ENCODE data around the gene MGAT1.

The MGAT1 gene

DNA sequence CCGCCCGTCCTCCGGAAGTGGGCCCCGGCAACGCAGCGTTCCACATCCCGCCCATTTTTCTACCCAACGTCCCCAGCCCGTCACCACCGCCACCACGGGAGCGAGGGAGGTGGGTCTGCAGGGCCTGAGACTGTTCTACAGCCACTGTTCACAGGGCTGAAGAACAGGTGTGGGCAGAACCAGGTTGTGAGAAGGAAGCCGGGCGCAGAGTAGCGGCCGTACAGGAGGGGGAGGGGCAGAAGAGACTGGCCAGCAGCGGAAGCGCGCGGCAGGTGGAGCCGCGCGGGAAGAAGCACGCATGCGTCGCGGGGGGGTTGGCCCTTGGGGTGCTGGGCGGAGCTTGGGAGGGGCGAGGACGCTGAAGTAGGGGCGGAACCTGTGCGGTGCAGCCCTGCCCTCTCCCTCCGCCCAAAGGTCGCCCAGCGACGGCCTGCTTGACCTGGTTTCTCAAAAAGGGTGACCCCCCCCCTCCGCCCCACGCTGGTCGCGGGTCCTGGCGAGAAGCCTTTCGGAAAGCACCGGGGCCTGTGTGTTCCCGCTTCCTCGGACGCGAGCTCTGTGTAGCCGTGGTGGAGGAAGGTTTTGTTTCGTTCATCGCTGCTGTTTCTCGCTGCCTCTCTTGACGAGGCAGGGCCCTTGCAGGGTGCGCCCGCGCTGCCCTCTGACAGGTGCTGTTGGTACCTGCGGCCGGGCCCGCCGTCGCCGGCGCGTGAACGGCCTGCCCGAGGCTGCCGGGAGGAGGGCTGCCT is 7.8 kb upstream of the MGAT1 start:
- H3K4me1 ChIP-seq (ENCODE audit: insufficient read depth, low read length): peaks cover 39% of the 10 kb centered on the region

DNA sequence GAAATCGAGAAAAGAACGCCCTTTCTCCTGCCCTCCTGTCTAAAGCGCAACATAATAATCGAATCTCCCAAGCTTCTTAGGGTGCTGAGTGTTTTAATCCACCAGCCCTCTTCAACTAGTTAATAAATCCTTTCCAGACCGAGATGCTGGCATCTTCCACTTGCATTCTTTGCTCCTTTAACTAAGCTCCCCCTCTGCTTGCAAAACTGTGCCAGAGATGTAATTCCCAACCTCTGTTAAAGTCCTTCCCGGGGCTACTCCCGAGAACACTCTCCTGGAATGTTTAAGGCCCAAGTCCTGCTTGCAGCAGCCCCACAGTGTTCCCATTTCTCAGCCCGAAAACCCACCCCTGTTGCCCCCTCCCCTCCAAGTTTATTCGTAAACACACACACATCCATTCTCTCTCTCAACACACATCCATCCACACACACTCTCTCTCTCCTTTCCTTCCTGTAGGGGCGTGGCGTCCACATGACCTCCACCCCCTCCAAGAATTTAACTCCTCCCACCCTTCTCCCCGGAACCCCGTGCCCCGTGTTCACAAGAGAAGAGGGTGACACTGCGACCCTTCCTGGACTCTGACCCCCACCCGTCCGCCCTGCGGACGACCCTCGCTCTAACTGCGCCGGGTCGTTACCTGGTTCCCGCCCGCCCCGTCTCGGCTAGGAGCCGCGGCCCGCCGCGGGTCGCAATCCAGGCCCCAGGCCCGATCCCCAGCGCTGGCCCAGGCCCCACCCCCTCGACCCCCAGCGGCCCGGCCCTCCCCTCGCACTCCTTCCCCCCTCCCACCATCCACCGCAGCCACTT is 7.0 kb upstream of the MGAT1 start:
- Histone ChIP-seq H3K36me3 (ENCODE audit: insufficient read depth, low read length) (peaks cover 9% of the 10 kb centered on the region), H3K4me3 (ENCODE audit: low read depth in 1 of 2, low read length in 2 of 2) (peak overlapping the region; percentile 82), H3K27ac (ENCODE audit: low read depth, low read length) (peak overlapping the region; percentile 98), H3K4me1 (ENCODE audit: insufficient read depth, low read length) (peaks cover 39% of the 10 kb centered on the region), H3K9me3 (ENCODE audit: low read length) (no peaks in the 10 kb centered on the region), H3K9ac (ENCODE audit: low read length) (peak overlapping the region; percentile 15), H3K27me3 (ENCODE audit: control insufficient read depth in 1 of 2, insufficient read depth in 2 of 2, low read length in 2 of 2) (no peaks in the 10 kb centered on the region)

More for the DNA sequence above, 7.8 kb upstream of the MGAT1 start:
- Histone ChIP-seq H3K36me3 (ENCODE audit: insufficient read depth, low read length) (peaks cover 9% of the 10 kb centered on the region), H3K27ac (ENCODE audit: low read depth, low read length) (peak overlapping the region; percentile 98), H3K4me3 (ENCODE audit: low read depth in 1 of 2, low read length in 2 of 2) (peak overlapping the region; percentile 82), H3K9me3 (ENCODE audit: low read length) (no peaks in the 10 kb centered on the region), H3K9ac (ENCODE audit: low read length) (peak overlapping the region; percentile 85), H3K27me3 (ENCODE audit: control insufficient read depth in 1 of 2, insufficient read depth in 2 of 2, low read length in 2 of 2) (no peaks in the 10 kb centered on the region)

DNA sequence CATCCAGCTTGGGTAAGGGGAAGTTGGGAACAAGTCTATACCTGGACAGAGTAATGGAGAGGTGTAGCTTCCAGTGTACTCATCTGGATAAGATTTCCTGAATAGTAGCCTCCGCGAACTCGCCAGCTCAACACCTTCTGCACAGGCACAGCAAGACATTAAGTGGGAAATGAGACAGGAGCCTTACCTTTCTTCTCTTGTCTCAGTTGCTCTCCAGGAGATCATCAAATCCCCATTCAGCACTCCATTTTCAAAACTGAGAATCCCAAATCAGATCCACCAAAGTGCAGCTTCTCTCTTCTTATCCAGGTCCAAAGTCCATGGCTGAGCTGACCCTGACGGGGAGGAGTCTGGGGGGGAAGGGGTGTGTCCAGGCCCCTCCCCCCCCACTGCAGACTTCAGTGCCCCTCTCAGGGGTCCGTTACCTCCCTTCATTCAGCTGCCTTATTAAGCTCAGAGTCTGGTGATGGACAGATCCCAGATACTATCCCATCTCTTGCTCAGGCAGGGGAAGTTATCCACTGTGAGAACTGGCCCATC is 5.9 kb upstream of the MGAT1 start:
- Histone ChIP-seq H3K27me3 (ENCODE audit: control insufficient read depth in 1 of 2, insufficient read depth in 2 of 2, low read length in 2 of 2) (no peaks in the 10 kb centered on the region), H3K27ac (ENCODE audit: low read depth, low read length) (peak overlapping the region; percentile 98), H3K4me1 (ENCODE audit: insufficient read depth, low read length) (peaks cover 45% of the 10 kb centered on the region)

DNA sequence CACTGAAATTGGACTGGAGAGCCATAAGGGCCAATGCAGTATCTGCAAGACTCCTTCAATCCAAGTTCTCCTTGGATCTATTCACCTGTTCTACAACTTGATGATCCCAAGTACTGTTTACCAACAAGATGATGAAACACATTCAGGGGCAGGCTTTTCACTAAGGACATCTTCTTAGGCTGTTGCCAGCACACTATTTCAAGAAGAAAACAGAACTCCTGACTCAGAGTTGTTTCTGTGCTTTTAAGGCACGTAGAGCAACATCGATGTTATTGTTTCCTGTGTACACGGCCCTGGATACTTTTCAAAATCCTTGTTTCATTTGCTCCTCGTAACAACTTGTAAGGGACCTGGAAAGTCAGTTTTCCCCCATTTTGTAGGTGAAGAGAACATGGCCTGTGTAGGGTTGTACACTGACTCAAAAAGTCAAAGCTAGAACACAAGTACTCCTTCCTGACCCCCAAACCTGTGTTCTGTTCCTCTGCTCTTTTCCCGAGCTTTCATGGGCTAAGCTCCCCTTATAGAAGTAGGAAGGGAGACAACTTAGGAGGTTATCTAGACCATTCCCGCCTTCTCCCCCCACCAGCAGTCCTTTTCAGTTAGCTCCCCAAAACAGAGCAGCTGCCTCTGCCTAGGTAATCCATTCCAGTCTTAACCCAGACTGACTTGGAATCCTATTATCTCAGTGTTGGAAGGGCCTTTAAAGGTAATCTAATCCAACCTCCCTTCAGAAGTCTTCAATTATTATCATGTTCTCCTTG is 5.2 kb upstream of the MGAT1 start:
- Histone ChIP-seq H3K27ac (ENCODE audit: low read depth, low read length) (peak overlapping the region; percentile 32), H3K9ac (ENCODE audit: low read length) (peak overlapping the region; percentile 47)

More for the DNA sequence above, 5.9 kb upstream of the MGAT1 start:
- Histone ChIP-seq H3K9me3 (ENCODE audit: low read length) (no peaks in the 10 kb centered on the region), H3K36me3 (ENCODE audit: insufficient read depth, low read length) (peaks cover 9% of the 10 kb centered on the region), H3K4me3 (ENCODE audit: low read depth in 1 of 2, low read length in 2 of 2) (peak overlapping the region; percentile 22 to 82), H3K9ac (ENCODE audit: low read length) (peak overlapping the region; percentile 15)

DNA sequence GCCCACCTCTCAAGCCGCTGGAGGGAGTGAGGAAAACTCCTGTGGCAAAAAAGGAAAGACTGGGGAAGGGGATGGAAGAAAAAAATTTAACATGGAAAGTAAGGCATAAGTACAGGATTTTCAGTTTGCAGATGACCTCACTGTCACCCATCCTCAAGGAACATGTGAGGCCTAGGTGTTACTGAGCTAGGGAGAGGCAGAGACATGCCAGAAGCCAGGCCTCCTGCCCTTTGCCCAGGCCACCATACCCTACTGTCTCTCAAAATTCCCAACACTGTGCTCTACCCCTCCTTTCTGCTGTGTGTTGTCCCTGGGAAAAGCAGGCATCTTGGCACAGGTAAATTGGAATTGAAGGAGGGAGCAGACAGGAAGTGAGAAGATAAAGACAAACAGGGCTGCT is 4.4 kb upstream of the MGAT1 start:
- H3K4me1 ChIP-seq (ENCODE audit: insufficient read depth, low read length): peaks cover 50% of the 10 kb centered on the region
- H3K36me3 ChIP-seq (ENCODE audit: insufficient read depth, low read length): peaks cover 9% of the 10 kb centered on the region
- H3K27me3 ChIP-seq (ENCODE audit: control insufficient read depth in 1 of 2, insufficient read depth in 2 of 2, low read length in 2 of 2): no peaks in the 10 kb centered on the region
- H3K9ac ChIP-seq (ENCODE audit: low read length): peak overlapping the region; percentile 47
- H3K4me3 ChIP-seq (ENCODE audit: low read depth in 1 of 2, low read length in 2 of 2): peak overlapping the region in 1 of 2 donors; percentile 82
- peak overlapping the region; percentile 17 for H3K27ac ChIP-seq (ENCODE audit: low read depth, low read length)
- no peaks in the 10 kb centered on the region for H3K9me3 ChIP-seq (ENCODE audit: low read length)

More for the DNA sequence above, 5.2 kb upstream of the MGAT1 start:
- Histone ChIP-seq H3K4me3 (ENCODE audit: low read depth in 1 of 2, low read length in 2 of 2) (peak overlapping the region; percentile 22 to 82), H3K27me3 (ENCODE audit: control insufficient read depth in 1 of 2, insufficient read depth in 2 of 2, low read length in 2 of 2) (no peaks in the 10 kb centered on the region), H3K9me3 (ENCODE audit: low read length) (no peaks in the 10 kb centered on the region), H3K4me1 (ENCODE audit: insufficient read depth, low read length) (peaks cover 50% of the 10 kb centered on the region), H3K36me3 (ENCODE audit: insufficient read depth, low read length) (peaks cover 9% of the 10 kb centered on the region)

DNA sequence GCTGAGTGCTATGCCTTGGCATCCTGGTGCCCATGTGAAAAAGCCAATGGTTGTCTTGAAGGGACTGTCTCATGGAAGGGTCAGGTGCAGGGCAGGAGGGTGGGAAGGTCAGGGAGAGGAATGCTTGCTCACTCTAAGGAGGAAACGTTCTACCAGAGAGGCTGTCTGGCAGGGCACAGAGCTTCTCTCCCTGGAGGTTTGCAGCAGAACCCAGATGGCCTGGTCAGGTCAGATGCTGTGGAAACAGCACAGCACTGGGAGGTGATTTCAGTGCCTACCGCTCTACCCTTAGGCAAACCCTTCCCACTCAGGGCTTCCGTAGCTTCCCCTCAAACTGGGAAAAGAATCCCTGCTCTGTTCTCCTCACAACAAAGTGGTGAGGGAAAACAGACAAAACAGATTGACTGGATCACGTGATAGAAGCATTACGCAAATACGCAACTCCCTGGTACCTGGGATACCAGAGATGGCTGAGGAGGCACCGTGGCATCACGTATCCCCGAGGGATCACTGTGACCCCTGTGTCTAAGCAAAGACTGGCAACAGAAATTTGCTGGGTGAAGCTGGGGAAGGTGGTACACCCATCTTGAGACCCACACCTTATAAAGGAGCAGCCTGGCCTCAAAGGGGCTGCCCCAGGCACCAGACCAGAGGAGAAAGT is 3.9 kb upstream of the MGAT1 start:
- Histone ChIP-seq H3K9ac (ENCODE audit: low read length) (peak overlapping the region; percentile 47), H3K9me3 (ENCODE audit: low read length) (no peaks in the 10 kb centered on the region), H3K27ac (ENCODE audit: low read depth, low read length) (peak overlapping the region; percentile 17), H3K4me3 (ENCODE audit: low read depth in 1 of 2, low read length in 2 of 2) (peak overlapping the region in 1 of 2 donors; percentile 82), H3K36me3 (ENCODE audit: insufficient read depth, low read length) (peaks cover 9% of the 10 kb centered on the region), H3K4me1 (ENCODE audit: insufficient read depth, low read length) (peaks cover 54% of the 10 kb centered on the region), H3K27me3 (ENCODE audit: control insufficient read depth in 1 of 2, insufficient read depth in 2 of 2, low read length in 2 of 2) (no peaks in the 10 kb centered on the region)

DNA sequence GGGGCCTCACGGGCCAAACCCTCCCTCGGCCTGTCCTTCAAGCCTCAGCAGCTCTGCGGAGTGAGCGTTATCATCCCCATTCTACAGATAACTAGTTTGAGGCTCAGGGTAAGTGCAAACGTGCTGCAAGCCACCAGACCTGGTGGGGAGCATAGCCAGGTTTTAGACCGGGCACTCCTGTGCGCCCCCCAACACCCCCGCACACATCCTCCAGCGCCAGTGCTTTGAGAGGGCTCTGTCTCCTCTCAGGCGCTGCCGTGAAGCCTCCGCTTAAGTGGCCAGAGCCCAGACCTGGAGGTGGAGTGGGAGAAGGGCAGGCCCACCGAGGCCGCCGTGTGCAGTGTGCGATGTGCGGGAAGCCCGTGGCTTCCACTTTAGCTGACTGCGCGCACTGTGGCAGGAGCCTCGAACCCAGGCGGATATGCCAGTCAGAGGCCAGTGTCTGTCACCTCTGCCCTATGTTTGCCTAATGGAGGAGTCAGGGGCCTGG is 1.6 kb upstream of the MGAT1 start:
- peaks cover 14% of the 10 kb centered on the region for H3K36me3 ChIP-seq (ENCODE audit: insufficient read depth, low read length)
- H3K27me3 ChIP-seq (ENCODE audit: control insufficient read depth in 1 of 2, insufficient read depth in 2 of 2, low read length in 2 of 2): no peaks in the 10 kb centered on the region
- no peaks in the 10 kb centered on the region for H3K9me3 ChIP-seq (ENCODE audit: low read length)
- H3K27ac ChIP-seq (ENCODE audit: low read depth, low read length): peak overlapping the region; percentile 94
- H3K4me1 ChIP-seq (ENCODE audit: insufficient read depth, low read length): peaks cover 70% of the 10 kb centered on the region
- peak overlapping the region; percentile 15 for H3K9ac ChIP-seq (ENCODE audit: low read length)
- H3K4me3 ChIP-seq (ENCODE audit: low read depth in 1 of 2, low read length in 2 of 2): peak overlapping the region in 1 of 2 donors; percentile 1

DNA sequence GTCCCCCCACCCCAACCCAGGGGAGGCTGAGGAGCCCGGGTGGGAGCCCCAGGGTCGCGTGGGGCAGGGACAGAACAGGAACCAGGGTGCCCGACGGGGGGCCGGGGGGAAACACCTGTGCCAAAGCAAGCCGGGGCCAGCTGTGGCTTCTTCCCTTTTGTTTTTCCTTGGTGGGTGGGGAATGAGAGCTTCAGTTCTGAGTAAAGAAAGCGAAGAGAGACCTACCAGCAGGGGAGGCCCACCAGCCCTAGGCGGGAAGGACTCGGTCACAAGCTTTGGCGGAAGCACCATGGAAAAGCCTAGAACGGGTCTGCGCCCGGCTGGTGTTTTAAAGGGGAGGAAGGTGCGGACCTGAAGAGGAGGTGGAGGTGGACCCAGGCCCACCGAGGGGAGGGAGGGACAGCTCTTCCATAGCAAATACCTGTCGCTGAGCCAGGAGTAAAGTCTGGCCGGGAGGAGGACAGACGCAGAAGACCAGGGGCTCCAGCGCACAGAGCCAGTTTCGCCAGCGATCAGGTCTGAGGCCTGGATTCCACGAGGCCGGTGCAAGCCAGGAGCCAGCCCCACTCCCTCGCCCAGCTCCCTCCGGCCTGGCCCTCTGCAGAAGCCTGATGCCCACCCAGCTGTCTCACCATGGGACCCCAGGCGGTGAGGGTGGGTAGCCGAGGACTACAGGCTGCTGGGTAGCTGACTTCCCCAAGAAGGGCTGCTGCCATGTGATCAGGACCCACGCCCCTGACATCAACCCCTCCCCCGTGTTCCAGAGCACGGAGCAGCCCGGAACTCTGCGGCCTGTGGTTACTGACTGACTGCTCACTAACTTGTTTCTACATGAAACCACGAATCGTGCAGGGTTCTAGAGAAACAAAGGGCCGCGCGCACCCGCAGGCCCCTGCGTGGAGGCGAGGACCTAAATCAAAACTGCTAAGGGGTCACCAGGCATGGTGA is 849 bp upstream of the MGAT1 start:
- Histone ChIP-seq H3K9me3 (ENCODE audit: low read length) (no peaks in the 10 kb centered on the region), H3K4me1 (ENCODE audit: insufficient read depth, low read length) (peaks cover 69% of the 10 kb centered on the region), H3K27me3 (ENCODE audit: control insufficient read depth in 1 of 2, insufficient read depth in 2 of 2, low read length in 2 of 2) (no peaks in the 10 kb centered on the region), H3K4me3 (ENCODE audit: low read depth in 1 of 2, low read length in 2 of 2) (peak overlapping the region; percentile 52 to 85), H3K36me3 (ENCODE audit: insufficient read depth, low read length) (peaks cover 14% of the 10 kb centered on the region), H3K9ac (ENCODE audit: low read length) (peak overlapping the region; percentile 16), H3K27ac (ENCODE audit: low read depth, low read length) (peak overlapping the region; percentile 94)

DNA sequence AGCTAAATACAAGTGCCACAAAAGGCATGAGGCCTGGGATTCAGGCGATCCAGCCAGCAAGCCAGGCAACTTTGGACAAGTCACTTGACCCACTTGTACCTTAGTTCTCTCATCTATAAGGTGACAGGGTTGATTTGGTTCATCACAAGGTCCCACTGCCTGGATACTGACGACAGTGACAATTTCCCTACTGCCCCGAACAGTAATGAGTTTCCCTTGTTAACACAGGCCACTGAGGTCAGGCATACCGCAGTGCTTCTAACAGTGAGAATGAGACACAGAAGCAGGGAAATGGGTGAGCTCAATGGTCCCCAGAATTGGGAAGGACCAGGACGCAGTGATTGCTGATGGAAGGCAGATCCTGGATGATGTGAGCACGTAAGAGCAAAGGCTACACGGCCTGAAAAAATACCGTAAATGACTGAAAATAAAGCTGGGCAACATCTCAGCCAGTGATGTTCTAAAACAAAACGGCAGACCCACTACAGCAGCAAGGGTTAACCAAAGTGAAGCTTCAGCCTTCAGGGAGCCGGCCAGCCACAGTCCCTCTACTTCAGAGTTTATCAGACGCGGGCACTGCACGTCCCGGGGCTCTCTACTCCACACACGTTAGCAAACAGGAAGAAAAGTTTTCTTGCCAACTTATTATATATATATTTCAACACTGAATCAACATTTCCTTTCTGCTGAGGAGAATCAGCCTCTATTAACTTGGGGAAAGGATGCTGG is 846 bp downstream of the MGAT1 start:
- H3K9ac ChIP-seq (ENCODE audit: low read length): peak overlapping the region; percentile 30
- H3K27ac ChIP-seq (ENCODE audit: low read depth, low read length): peak overlapping the region; percentile 89
- peaks cover 62% of the 10 kb centered on the region for H3K4me1 ChIP-seq (ENCODE audit: insufficient read depth, low read length)
- peak overlapping the region; percentile 58 to 85 for H3K4me3 ChIP-seq (ENCODE audit: low read depth in 1 of 2, low read length in 2 of 2)
- no peaks in the 10 kb centered on the region for H3K27me3 ChIP-seq (ENCODE audit: control insufficient read depth in 1 of 2, insufficient read depth in 2 of 2, low read length in 2 of 2)
- H3K36me3 ChIP-seq (ENCODE audit: insufficient read depth, low read length): peaks cover 8% of the 10 kb centered on the region
- H3K9me3 ChIP-seq (ENCODE audit: low read length): no peaks in the 10 kb centered on the region
